ENCODE measurements around the gene CHCHD3.

CHCHD3 gene

GRCh38 chr7:132745510-132745909, 336.4 kb downstream of the CHCHD3 start:
- Histone ChIP-seq H3K9me2 (replicated peaks; ENCODE audit: low read depth, low read length) (no peaks in the 10 kb centered on the region), H3K9ac (ENCODE audit: low read depth, low read length, poor library complexity, severe bottlenecking) (no peak overlapping the region), H3K4me2 (ENCODE audit: low read depth, low read length, poor library complexity, severe bottlenecking) (no peak overlapping the region), H3K27me3 (ENCODE audit: insufficient read depth, low read length, poor library complexity, severe bottlenecking) (no peaks in the 10 kb centered on the region), H3K79me2 (ENCODE audit: insufficient read depth, low read length) (no peaks in the 10 kb centered on the region), H3F3A (ENCODE audit: low read depth) (no peaks in the 10 kb centered on the region), H3K4me1 (ENCODE audit: insufficient read depth, low read length, poor library complexity, severe bottlenecking) (peaks cover 3% of the 10 kb centered on the region), H3K36me3 (ENCODE audit: insufficient read depth, low read length) (no peaks in the 10 kb centered on the region), H4K20me1 (ENCODE audit: insufficient read depth, low read length, poor library complexity, severe bottlenecking) (no peaks in the 10 kb centered on the region), H3K4me3 (ENCODE audit: low read length, poor library complexity, severe bottlenecking) (no peak overlapping the region), H2AFZ (ENCODE audit: low read length) (no peak overlapping the region), H3K9me3 (ENCODE audit: insufficient read depth, low read depth, low read length) (no peaks in the 10 kb centered on the region)
- no peak for TF ChIP-seq EZH2phosphoT487 (IDR thresholded peaks at IDR 0.05; ENCODE audit: borderline replicate concordance)
- TF ChIP-seq, protein P1, sequence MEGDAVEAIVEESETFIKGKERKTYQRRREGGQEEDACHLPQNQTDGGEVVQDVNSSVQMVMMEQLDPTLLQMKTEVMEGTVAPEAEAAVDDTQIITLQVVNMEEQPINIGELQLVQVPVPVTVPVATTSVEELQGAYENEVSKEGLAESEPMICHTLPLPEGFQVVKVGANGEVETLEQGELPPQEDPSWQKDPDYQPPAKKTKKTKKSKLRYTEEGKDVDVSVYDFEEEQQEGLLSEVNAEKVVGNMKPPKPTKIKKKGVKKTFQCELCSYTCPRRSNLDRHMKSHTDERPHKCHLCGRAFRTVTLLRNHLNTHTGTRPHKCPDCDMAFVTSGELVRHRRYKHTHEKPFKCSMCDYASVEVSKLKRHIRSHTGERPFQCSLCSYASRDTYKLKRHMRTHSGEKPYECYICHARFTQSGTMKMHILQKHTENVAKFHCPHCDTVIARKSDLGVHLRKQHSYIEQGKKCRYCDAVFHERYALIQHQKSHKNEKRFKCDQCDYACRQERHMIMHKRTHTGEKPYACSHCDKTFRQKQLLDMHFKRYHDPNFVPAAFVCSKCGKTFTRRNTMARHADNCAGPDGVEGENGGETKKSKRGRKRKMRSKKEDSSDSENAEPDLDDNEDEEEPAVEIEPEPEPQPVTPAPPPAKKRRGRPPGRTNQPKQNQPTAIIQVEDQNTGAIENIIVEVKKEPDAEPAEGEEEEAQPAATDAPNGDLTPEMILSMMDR (conservative IDR thresholded peaks at IDR 0.05; ENCODE audit: low read length) = no peak

- no peaks in the 10 kb centered on the region for H4K20me1 ChIP-seq (ENCODE audit: insufficient read depth, low read length, poor library complexity, severe bottlenecking)
- H3K27me3 ChIP-seq (ENCODE audit: insufficient read depth, low read length, poor library complexity, severe bottlenecking) = no peaks in the 10 kb centered on the region
- H3K79me2 ChIP-seq (ENCODE audit: insufficient read depth, low read length) = no peaks in the 10 kb centered on the region
- TF ChIP-seq, protein P1 (conservative IDR thresholded peaks at IDR 0.05; ENCODE audit: low read length) = no peak
- TF ChIP-seq EZH2phosphoT487 (IDR thresholded peaks at IDR 0.05; ENCODE audit: borderline replicate concordance) = no peak
- no peaks in the 10 kb centered on the region for H3K9me3 ChIP-seq (ENCODE audit: insufficient read depth, low read depth, low read length)
- no peaks in the 10 kb centered on the region for H3K36me3 ChIP-seq (ENCODE audit: insufficient read depth, low read length)
- no peaks in the 10 kb centered on the region for H3K4me1 ChIP-seq (ENCODE audit: insufficient read depth, low read length, poor library complexity, severe bottlenecking)
- no peaks in the 10 kb centered on the region for H3F3A ChIP-seq (ENCODE audit: low read depth)
- no peak overlapping the region for H3K9ac ChIP-seq (ENCODE audit: low read depth, low read length, poor library complexity, severe bottlenecking)
- H2AFZ ChIP-seq (ENCODE audit: low read length) = no peak overlapping the region
- H3K4me3 ChIP-seq (ENCODE audit: low read length, poor library complexity, severe bottlenecking) = no peak overlapping the region
- no peaks in the 10 kb centered on the region for H3K9me2 ChIP-seq (replicated peaks; ENCODE audit: low read depth, low read length)
- H3K4me2 ChIP-seq (ENCODE audit: low read depth, low read length, poor library complexity, severe bottlenecking) = no peak overlapping the region
These were observed 337.9 kb downstream of the CHCHD3 start for GRCh38 chr7:132743974-132744373.

- Histone ChIP-seq H3K4me1 (ENCODE audit: insufficient read depth, low read length, poor library complexity, severe bottlenecking) (no peaks in the 10 kb centered on the region), H3K9ac (ENCODE audit: low read depth, low read length, poor library complexity, severe bottlenecking) (no peak overlapping the region), H3K4me3 (ENCODE audit: low read length, poor library complexity, severe bottlenecking) (no peak overlapping the region), H4K20me1 (ENCODE audit: insufficient read depth, low read length, poor library complexity, severe bottlenecking) (no peaks in the 10 kb centered on the region), H3K9me2 (replicated peaks; ENCODE audit: low read depth, low read length) (no peaks in the 10 kb centered on the region), H3K4me2 (ENCODE audit: low read depth, low read length, poor library complexity, severe bottlenecking) (no peak overlapping the region), H3F3A (ENCODE audit: low read depth) (no peaks in the 10 kb centered on the region), H3K9me3 (ENCODE audit: insufficient read depth, low read depth, low read length) (no peaks in the 10 kb centered on the region), H3K79me2 (ENCODE audit: insufficient read depth, low read length) (no peaks in the 10 kb centered on the region), H2AFZ (ENCODE audit: low read length) (no peak overlapping the region), H3K27me3 (ENCODE audit: insufficient read depth, low read length, poor library complexity, severe bottlenecking) (no peaks in the 10 kb centered on the region), H3K36me3 (ENCODE audit: insufficient read depth, low read length) (no peaks in the 10 kb centered on the region)
- TF ChIP-seq, protein P1 (conservative IDR thresholded peaks at IDR 0.05; ENCODE audit: low read length) = no peak
- no peak for TF ChIP-seq EZH2phosphoT487 (IDR thresholded peaks at IDR 0.05; ENCODE audit: borderline replicate concordance)
These were observed 339.7 kb downstream of the CHCHD3 start for GRCh38 chr7:132742189-132742612.
